Activated gamma-delta T cell (primary cell): Measurements from ENCODE around the gene LYPD6B.

Experiments
- DNase-seq: peaks from one replicate; lab custom pipeline; 2025; lab: John Stamatoyannopoulos, UW

Gene LYPD6B

GRCh38 chr2:149070681-149071320 lies 32.3 kb downstream of the LYPD6B start:
- no peak for DNase-seq

DNA sequence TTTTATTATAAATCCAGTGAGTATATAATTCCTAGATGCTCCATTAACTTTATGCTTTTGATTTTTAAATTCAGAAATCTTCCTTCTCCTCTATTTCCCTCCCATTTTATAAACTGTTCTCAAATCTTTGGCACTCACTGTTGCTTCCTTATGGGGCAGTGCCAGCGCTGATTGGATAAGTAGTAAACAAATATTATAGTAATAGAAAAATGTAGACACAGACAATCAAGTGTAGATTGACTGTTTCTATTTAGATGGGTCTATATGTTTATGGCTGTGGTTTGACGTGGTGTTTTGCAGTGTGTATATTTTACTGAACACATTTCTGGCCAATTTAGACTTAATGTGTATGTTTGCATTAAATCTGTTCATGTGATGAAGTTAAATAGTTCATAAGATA lies 36.6 kb downstream of the LYPD6B start:
- DNase-seq = no peak

DNA sequence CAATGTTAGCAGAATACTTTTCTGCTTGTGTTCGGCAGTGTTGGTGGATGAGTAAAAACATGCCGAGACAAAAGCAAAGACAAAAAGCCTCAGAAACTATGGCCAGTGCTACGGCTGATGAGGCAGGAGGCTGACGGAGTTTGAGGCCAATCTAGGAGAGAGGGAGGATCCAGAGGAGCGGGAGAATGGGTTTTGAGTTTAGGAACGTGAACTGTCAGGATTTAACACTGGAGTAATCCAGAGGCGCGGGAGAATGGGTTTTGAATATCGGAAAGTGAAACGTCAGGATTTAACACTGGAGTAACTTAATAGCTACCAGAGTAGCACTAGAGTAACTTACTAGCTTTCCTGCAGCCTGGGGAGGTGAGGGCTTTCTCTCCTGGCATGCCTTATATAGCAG lies 37.4 kb downstream of the LYPD6B start:
- no peak for DNase-seq

DNA sequence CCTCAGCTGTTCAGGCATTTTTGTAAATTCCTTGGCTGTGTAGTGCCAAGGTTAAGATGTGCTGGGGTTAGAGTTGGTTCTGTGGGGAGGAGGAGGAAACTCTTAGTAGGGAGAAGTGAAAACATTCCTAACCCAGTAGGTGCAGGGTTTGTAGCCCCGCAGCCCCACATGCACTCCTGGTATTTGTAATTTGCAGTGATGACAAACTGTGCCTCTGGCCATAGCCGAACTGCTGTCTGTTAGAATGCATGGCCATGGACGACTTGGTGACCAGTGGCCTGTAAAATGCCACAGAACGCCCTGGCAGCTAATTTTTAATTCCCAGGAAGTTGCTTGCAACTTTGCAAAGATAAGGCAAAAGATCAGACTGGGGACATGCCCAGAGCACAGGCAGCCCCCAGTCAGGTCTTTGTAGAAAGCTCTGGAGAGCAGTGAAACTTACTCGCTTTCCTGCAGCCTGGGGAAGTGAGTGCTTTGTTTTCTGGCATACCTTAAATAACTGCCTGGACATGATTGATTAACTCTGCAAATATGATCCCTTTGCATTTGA lies 38.4 kb downstream of the LYPD6B start:
- no peak for DNase-seq

DNA sequence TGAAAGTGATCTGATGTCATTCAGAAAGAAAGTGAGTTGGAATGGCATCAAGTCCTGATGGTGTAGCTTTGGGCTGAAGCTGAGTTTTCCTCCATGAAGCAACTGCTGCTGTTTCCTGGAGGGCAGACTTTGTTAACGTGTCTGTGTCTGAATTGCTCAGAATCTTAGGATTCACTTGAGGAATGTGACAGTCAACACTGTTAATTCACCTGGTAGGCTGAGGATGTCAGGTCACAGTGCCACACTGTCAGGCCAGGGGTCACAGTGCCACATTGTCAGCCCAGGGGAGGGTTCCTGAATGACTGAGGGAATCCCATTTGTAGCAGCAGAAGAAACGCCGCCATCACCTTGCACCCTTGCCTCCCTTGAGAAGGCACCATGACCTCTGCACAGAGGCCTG lies 39.4 kb downstream of the LYPD6B start:
- DNase-seq = no peak

DNA sequence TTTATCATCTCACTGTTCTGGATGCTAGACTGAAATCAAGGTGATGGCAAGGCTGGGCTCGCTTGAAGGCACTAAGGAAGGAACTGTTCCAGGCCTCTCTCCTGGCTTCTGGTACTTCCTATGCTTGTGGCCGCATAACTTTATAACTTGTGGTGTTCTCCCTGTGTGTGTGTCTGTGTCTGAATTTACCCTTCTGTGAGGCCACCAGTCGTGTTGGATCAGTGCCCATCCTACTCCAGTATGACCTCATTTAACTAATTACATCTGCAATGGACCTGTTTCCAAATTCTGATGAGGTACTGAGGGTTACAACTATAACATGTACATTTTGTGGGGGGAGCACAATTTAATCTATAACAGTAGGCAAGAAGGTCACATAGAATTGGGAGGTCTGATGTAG lies 41.6 kb downstream of the LYPD6B start:
- no peak for DNase-seq

- DNase-seq = no peak
Observed at GRCh38 chr2:149080971-149081370, 42.5 kb downstream of the LYPD6B start.

DNA sequence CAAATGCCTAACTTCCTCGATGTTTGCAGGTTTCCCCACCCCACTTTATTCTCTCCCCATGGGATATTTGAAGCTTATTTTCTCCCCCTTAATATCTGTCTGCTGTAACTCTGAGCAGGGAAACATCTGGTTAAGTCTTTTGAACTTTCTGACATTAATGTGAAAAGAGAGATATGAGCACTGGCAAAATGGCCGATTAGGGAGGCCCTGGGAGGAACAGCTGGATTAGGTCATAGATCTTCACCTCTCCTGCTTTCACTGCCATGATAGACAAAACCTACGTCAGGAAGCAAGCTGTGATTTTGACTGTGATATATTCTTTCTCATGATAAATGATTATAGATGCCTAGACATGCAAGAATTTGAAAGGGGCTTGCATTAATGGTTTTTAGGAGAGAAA lies 43.6 kb downstream of the LYPD6B start:
- DNase-seq = no peak

- no peak for DNase-seq
Observed at GRCh38 chr2:149082735-149083134, 44.2 kb downstream of the LYPD6B start.

DNA sequence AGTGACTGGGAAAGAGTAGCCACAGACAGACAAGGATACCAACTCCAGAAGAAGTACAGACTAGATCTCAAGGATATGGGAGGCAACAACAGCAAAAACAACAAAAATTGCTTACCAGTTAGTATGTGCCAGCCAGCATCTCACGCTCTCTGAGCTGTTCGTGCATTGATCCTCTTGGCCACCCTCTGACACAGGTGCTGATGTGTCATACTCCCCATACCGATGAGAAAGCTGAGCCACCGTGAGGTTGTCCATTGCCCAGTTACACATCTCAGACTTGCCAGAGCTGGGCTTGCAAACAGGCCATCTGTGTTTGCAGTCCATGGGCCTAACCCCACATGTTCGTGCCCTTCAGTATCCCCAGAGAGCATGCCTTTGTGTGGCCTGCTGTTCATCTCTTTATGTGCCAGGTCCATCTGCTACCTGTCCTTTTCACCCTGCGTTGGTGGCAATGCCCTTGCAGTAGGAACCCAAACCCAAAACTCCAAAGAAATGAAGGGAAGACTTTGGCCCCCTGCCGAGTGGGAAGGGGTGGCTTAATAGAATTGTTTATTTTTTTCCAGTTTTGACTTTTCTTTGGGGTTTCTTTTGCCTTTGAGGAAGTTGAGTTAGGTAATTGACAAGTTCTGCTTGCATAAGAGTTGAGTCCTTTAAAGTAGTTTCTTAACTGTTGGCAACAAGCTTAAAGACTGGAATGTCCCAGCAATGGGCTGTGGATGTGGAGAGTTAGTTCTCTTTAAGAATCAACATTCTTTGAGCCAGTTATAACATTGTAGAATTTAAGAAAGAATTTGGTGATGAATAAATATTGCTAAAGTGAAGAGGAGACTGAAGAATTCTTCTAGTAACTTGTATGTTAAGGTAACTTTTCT lies 46.7 kb downstream of the LYPD6B start:
- no peak for DNase-seq

- no peak for DNase-seq
Observed at GRCh38 chr2:149087751-149088150, 49.3 kb downstream of the LYPD6B start.

- DNase-seq = no peak
Observed at GRCh38 chr2:149089068-149089467, 50.6 kb downstream of the LYPD6B start.

DNA sequence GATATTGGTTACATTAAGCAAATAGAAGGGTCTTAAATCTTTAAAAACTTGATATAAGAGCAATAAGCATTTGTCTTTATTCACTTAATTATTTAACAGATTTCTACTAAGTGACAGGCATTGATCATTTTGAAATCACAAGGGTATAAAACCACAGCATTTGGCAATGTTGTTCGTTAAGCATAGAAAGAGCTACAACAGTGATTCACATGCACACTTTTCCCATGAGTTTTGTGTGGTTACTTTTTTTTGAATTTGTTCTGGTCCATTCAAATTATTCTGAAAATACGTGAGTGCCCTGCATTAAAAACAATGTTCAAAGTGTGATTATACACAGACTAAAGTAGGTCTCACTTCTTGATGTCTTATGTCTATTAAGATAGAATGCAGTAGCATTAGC lies 52.2 kb downstream of the LYPD6B start:
- no peak for DNase-seq

- no peak for DNase-seq
Observed at GRCh38 chr2:149093579-149093978, 55.1 kb downstream of the LYPD6B start.

DNA sequence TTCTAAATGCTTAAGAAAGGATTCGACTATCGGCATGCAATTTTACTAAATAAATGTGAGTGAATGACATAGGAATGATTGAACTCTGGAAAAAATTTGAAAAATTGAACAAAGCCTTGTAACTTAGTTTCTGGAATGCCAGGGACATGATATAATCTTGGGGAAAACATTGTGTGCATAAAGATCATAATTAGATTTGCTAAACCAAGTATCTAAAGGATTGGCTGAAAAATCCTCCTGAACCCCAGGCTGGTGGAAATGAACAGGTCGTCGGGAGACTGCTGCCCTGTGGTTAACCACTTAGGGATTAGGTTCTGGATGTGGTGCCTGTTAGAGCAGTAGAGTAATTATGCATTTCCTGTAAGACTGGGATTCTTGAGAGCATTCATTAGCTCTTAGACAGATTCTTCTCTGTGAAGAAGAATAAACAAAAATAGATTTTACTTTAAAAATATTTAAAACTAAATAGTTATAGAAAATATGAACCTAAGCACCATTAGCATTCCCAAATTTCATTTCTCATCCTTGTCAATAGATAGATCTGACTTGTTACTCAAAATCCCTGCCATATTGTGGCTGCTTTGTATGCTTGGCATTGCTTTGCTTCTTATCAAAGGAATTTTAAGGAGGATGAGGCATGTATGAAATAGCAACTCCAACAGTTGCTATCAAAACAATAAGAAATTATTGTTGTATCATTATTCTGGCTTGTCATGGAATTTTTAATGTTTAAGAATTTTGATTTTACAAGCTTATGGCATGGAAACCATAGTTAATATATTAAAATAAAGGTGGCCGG lies 55.9 kb downstream of the LYPD6B start:
- no peak for DNase-seq

- DNase-seq = no peak
Observed at GRCh38 chr2:149098701-149099100, 60.2 kb downstream of the LYPD6B start.

GRCh38 chr2:149099298-149099697 lies 60.8 kb downstream of the LYPD6B start:
- DNase-seq = no peak

DNA sequence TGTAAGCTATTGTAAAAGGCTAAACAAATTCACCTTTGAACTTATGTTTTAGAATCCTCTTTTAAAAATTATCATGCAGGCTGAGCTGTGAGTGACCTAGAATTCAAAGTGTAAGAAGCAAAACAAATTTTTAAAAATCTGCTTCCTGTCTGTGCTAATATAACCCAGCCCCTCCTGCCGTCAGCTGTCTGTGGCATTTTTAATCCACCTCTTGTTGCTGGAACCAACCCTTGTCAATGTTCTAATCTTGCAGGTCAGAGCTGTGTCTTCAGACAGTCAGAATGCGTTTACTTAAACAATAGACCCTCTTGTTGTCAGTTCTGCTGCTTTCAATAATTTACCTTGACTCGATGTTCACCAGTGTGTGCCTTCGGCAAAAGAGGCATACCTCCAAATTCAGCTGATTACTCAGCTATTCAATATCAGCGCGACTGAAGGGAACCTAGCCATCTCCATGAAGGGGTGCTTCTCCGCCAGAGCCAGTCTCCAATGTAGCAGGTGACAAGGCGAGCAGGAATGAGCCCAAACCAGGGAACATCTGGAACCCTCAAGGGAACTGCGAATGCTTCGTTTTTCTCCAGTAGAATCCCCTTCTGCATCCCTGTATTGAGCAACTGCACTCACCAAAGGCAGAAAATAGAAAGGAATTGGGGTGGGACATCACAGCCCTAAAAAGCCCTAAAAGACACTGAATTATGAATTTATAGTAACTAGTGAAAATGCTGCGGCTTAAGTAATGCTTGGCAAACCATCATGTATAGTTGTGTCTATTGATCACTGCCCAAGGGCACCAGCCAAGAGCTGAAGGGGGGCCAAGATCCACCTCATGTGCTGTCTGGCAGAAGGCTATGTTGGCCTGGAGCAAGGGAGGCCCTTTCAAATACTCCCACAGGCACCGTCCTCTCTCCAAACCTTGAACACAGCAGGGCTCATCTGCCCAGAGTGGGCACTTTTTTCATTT lies 62.5 kb downstream of the LYPD6B start:
- DNase-seq = no peak

DNA sequence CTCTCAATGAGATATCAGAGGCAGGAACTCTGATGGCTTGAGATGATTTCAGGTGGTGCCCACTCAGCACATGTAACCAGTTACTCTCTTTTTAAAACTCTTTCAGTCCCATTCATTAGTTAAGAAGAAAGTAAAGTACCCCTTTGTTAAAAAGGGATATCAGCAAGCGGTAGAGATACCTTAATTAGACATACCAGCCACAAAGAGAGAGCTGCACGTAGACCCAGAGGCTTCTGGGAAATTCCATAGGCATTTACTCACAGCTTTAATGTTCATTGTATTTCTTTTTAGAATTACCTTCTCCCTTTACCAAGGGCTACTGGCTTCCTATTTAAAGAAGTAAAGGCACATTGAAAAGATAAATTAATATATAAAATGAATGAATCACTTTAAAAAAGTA lies 63.3 kb downstream of the LYPD6B start:
- no peak for DNase-seq

GRCh38 chr2:149103081-149103620 lies 64.7 kb downstream of the LYPD6B start:
- no peak for DNase-seq

DNA sequence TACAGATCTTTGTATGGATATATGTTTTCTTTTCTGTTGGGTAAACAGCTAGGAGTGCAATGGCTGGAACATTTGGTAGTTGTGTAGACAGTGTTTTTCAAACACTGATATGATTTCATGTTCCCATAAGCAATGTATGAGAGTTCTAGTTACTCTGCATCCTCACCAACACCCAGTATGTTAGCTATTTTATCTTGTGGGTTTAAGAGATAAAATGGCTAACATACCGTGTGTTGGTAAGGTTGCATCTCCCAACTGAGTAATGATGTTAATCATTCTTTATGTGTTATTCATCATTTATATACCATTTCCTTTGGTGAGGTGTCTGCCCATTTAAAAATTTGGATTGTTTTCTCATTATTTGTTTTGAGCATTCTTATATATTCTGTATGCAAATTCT lies 65.7 kb downstream of the LYPD6B start:
- no peak for DNase-seq
